ENCODE data around the gene LTB.

DNA sequence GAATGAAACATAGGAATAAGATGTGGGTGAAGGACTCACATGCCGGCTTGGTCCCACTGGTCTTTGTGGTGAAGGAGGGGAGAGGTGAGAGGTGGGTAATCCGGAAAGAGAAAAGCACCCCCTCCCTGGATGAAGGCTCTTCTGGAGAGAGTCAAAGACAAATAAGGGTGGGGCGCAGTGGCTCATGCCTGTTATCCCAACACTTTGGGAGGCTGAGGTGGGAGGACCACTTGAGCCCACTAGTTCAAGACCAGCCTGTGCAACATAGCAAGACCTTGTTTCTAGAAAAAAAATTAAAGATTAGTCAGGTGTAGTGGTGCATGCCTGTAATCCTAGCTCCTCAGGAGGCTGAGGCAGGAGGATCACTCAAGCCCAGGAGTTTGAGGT, 3.1 kb downstream of the LTB start:
- TF ChIP-seq, protein P1, sequence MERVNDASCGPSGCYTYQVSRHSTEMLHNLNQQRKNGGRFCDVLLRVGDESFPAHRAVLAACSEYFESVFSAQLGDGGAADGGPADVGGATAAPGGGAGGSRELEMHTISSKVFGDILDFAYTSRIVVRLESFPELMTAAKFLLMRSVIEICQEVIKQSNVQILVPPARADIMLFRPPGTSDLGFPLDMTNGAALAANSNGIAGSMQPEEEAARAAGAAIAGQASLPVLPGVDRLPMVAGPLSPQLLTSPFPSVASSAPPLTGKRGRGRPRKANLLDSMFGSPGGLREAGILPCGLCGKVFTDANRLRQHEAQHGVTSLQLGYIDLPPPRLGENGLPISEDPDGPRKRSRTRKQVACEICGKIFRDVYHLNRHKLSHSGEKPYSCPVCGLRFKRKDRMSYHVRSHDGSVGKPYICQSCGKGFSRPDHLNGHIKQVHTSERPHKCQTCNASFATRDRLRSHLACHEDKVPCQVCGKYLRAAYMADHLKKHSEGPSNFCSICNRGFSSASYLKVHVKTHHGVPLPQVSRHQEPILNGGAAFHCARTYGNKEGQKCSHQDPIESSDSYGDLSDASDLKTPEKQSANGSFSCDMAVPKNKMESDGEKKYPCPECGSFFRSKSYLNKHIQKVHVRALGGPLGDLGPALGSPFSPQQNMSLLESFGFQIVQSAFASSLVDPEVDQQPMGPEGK (CRISPR knock-in tag; IDR thresholded peaks at IDR 0.05; ENCODE audit: borderline replicate concordance), result no peak
- TF ChIP-seq ZFP3 (CRISPR knock-in tag; IDR thresholded peaks at IDR 0.05) (no peak), GLIS3 (CRISPR knock-in tag; IDR thresholded peaks at IDR 0.05) (no peak), PPARA (CRISPR knock-in tag; IDR thresholded peaks at IDR 0.05; ENCODE audit: borderline replicate concordance) (no peak), RARB (CRISPR knock-in tag; IDR thresholded peaks at IDR 0.05) (no peak), ZNF565 (CRISPR knock-in tag; conservative IDR thresholded peaks at IDR 0.05; ENCODE audit: low read depth) (no peak), ZC3H10 (CRISPR knock-in tag; IDR thresholded peaks at IDR 0.05) (no peak), ZNF70 (CRISPR knock-in tag; IDR thresholded peaks at IDR 0.05) (no peak), SNAI2 (CRISPR knock-in tag; IDR thresholded peaks at IDR 0.05) (no peak)
